Fibroblast of the aortic adventitia (primary cell): ENCODE measurements around the gene TMEM33. TPM values are rescaled to one million over a fixed set of nuclear protein-coding genes. Genes with fewer than 3 reads are reported as not detected.

Source experiments
- DNase-seq: peaks from one replicate; pipeline ENCODE4 v3.0.0-alpha.2; 2010; ENCODE audit warnings: low read depth
- H3K4me3 ChIP-seq: 2 replicates; pipeline ENCODE4 v1.5.1; 2011; ENCODE audit warnings: low read depth, mild to moderate bottlenecking, control low read depth, low read length, moderate library complexity
- total RNA-seq: library from RNA; depleted of rRNA; stranded (reverse); fragments of >200 nt; gene quantifications from 2 replicates; pipeline ENCODE4 v1.2.3, GENCODE V29; 2012; ENCODE audit warnings: low replicate concordance
- TF ChIP-seq, protein P1 (sequence below): IDR thresholded peaks from 2 replicates; pipeline ENCODE4 v1.5.1; 2011; ENCODE audit warnings: mild to moderate bottlenecking, low read length, control low read depth, inconsistent platforms; ENCODE audit not compliant: insufficient read depth

Gene TMEM33
- total RNA-seq, 1 donor: 64.4 TPM

- no peak overlapping the region for H3K4me3 ChIP-seq
- peak; percentile 33 for DNase-seq
- TF ChIP-seq, protein P1, sequence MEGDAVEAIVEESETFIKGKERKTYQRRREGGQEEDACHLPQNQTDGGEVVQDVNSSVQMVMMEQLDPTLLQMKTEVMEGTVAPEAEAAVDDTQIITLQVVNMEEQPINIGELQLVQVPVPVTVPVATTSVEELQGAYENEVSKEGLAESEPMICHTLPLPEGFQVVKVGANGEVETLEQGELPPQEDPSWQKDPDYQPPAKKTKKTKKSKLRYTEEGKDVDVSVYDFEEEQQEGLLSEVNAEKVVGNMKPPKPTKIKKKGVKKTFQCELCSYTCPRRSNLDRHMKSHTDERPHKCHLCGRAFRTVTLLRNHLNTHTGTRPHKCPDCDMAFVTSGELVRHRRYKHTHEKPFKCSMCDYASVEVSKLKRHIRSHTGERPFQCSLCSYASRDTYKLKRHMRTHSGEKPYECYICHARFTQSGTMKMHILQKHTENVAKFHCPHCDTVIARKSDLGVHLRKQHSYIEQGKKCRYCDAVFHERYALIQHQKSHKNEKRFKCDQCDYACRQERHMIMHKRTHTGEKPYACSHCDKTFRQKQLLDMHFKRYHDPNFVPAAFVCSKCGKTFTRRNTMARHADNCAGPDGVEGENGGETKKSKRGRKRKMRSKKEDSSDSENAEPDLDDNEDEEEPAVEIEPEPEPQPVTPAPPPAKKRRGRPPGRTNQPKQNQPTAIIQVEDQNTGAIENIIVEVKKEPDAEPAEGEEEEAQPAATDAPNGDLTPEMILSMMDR: peak; percentile 39
Observed at GRCh38 chr4:41963105-41963504, 27.9 kb downstream of the TMEM33 start.

DNA sequence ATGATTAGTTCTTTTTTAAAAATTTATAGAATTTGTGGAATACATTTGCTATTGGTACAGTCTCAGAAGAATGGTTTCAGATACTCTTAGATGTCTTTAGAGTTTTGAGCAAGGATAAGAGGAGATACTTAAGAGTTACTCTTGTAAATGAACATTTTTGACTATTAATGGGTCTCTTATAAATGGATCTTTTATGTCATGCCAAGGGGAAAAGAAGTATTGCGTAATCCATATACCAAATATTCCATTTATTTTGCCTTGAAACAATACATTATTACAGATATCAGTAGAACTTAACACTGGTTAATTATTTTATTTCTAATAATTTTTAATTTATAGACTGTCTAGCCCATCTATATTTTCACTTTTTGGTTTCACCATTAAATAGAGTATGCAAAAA lies 29.2 kb downstream of the TMEM33 start:
- DNase-seq: no peak
- no peak overlapping the region for H3K4me3 ChIP-seq
- TF ChIP-seq, protein P1: no peak

- no peak for DNase-seq
- TF ChIP-seq, protein P1: no peak
- no peak overlapping the region for H3K4me3 ChIP-seq
Observed at GRCh38 chr4:41967392-41967791, 32.2 kb downstream of the TMEM33 start.

- TF ChIP-seq, protein P1: no peak
- H3K4me3 ChIP-seq: no peak overlapping the region
- no peak for DNase-seq
Observed at GRCh38 chr4:41969671-41970070, 34.4 kb downstream of the TMEM33 start.

GRCh38 chr4:41975341-41975740 lies 40.1 kb downstream of the TMEM33 start:
- no peak for DNase-seq
- TF ChIP-seq, protein P1: no peak

GRCh38 chr4:41976775-41977516 lies 41.7 kb downstream of the TMEM33 start:
- TF ChIP-seq, protein P1: no peak
- no peak for DNase-seq

More at GRCh38 chr4:41975341-41975740, 40.1 kb downstream of the TMEM33 start:
- H3K4me3 ChIP-seq: no peak overlapping the region

More at GRCh38 chr4:41976775-41977516, 41.7 kb downstream of the TMEM33 start:
- no peak overlapping the region for H3K4me3 ChIP-seq
